ENCODE measurements around the gene UNC13A.

DNA sequence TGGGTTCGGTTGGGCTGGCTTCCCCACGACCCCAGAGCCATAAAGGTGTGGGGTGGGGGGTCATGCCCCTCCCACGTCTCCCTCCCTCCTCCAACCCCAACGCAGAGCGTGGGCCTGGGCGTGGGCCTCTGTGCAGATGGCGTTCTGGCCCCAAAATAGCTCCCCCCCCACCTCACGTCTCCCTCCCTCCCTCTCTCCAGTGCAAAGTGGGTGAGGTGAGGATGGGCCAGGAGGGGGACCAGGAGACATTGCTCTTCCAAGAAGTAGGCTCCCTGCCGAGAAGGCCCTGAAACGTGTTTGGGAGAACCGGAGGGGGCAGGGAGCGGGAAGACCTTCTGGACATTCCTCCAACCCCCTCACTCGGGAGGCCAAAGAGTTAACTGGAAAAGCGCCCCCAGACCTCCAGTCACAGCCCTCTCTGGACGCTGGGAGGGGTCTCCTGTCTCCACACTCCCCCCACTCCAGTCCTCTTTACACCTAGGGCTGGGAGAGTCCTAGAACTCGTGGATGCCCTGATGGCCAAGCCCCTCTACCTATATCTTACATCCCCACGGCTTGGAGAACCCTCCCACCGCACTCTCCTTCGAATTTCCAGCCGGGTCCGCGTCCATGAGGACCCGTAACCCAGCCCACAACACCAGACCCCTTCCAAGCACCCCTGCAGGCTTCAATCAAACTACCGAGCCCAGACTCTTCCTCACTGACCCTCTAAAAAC is 855 bp downstream of the UNC13A start:
- TF ChIP-seq POLR2A (IDR thresholded peaks at IDR 0.05) = no peak
- TF ChIP-seq, protein P1, sequence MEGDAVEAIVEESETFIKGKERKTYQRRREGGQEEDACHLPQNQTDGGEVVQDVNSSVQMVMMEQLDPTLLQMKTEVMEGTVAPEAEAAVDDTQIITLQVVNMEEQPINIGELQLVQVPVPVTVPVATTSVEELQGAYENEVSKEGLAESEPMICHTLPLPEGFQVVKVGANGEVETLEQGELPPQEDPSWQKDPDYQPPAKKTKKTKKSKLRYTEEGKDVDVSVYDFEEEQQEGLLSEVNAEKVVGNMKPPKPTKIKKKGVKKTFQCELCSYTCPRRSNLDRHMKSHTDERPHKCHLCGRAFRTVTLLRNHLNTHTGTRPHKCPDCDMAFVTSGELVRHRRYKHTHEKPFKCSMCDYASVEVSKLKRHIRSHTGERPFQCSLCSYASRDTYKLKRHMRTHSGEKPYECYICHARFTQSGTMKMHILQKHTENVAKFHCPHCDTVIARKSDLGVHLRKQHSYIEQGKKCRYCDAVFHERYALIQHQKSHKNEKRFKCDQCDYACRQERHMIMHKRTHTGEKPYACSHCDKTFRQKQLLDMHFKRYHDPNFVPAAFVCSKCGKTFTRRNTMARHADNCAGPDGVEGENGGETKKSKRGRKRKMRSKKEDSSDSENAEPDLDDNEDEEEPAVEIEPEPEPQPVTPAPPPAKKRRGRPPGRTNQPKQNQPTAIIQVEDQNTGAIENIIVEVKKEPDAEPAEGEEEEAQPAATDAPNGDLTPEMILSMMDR (IDR thresholded peaks at IDR 0.05) = no peak

All from sigmoid colon (tissue), 3 donors.